ENCODE data around the gene CCDC169.
"Not testable (repeated sequence)": the region's sequence is repeated elsewhere in the genome, so short reads cannot be mapped to it uniquely, and the experiment has no call there.

CCDC169 gene

GRCh38 chr13:36297366-36298338 lies at the start of gene CCDC169:
Gene CCDC169, minus strand, starts transcription at chr13:36297814. Its CDS starts 95 bp downstream, at chr13:36297719.
- peak; percentile 23 for DNase-seq (ENCODE audit: low read depth)

- DNase-seq (ENCODE audit: low read depth), result peak; percentile 84
Observed at GRCh38 chr13:36346222-36347083, 48.8 kb upstream of the CCDC169 start, which contains the start of gene SPART. Gene SPART, minus strand, starts transcription at chr13:36346394. Its CDS starts 10,564 bp downstream, at chr13:36335830.

- DNase-seq (ENCODE audit: low read depth), result peak; percentile 69
Observed at GRCh38 chr13:36345438-36346221, 48.0 kb upstream of the CCDC169 start.

GRCh38 chr13:36344886-36345437 lies 47.3 kb upstream of the CCDC169 start:
- no peak for DNase-seq (ENCODE audit: low read depth)

GRCh38 chr13:36344173-36344572 lies 46.6 kb upstream of the CCDC169 start:
- no peak for DNase-seq (ENCODE audit: low read depth)

- DNase-seq (ENCODE audit: low read depth), result no peak
Observed at GRCh38 chr13:36343766-36344165, 46.2 kb upstream of the CCDC169 start.

- DNase-seq (ENCODE audit: low read depth), result no peak
Observed at GRCh38 chr13:36342715-36343114, 45.1 kb upstream of the CCDC169 start.

GRCh38 chr13:36341718-36342117 lies 44.1 kb upstream of the CCDC169 start:
- no peak for DNase-seq (ENCODE audit: low read depth)

- no peak for DNase-seq (ENCODE audit: low read depth)
Observed at GRCh38 chr13:36339600-36340155, 42.1 kb upstream of the CCDC169 start.

- no peak for DNase-seq (ENCODE audit: low read depth)
Observed at GRCh38 chr13:36337938-36338641, 40.5 kb upstream of the CCDC169 start.

GRCh38 chr13:36332986-36333385 lies 35.4 kb upstream of the CCDC169 start:
- DNase-seq (ENCODE audit: low read depth), result no peak

GRCh38 chr13:36332255-36332654 lies 34.6 kb upstream of the CCDC169 start:
- not testable (repeated sequence) for DNase-seq (ENCODE audit: low read depth)

- no peak for DNase-seq (ENCODE audit: low read depth)
Observed at GRCh38 chr13:36331280-36331679, 33.7 kb upstream of the CCDC169 start.

GRCh38 chr13:36329361-36329760 lies 31.7 kb upstream of the CCDC169 start:
- no peak for DNase-seq (ENCODE audit: low read depth)

- no peak for DNase-seq (ENCODE audit: low read depth)
Observed at GRCh38 chr13:36328821-36329220, 31.2 kb upstream of the CCDC169 start.

GRCh38 chr13:36325912-36326311 lies 28.3 kb upstream of the CCDC169 start:
- DNase-seq (ENCODE audit: low read depth), result no peak

GRCh38 chr13:36324881-36325280 lies 27.3 kb upstream of the CCDC169 start:
- DNase-seq (ENCODE audit: low read depth), result not testable (repeated sequence)

- peak; percentile 68 for DNase-seq (ENCODE audit: low read depth)
Observed at GRCh38 chr13:36323951-36324566, 26.4 kb upstream of the CCDC169 start.

- no peak for DNase-seq (ENCODE audit: low read depth)
Observed at GRCh38 chr13:36323408-36323807, 25.8 kb upstream of the CCDC169 start.

GRCh38 chr13:36319793-36320192 lies 22.2 kb upstream of the CCDC169 start:
- not testable (repeated sequence) for DNase-seq (ENCODE audit: low read depth)

Data from GM04504 (cell line).